Uterus (tissue), 2 donors: ENCODE results near the gene PDGFB.

Experiments used
- CTCF ChIP-seq, 4 experiments: fragments of 200-600 bp in 2 of 4; fragments of 450-650 bp in 2 of 4; sonication (generic) in 2 of 4; IDR thresholded peaks; one replicate each; pipeline ENCODE4 v1.5.1; 2016 to 2019; ENCODE audit warnings: antibody characterized with exemption in 4 of 4, mild to moderate bottlenecking in 2 of 4, moderate library complexity in 1 of 4
- POLR2A ChIP-seq, 2 donors: fragments of 450-650 bp; IDR thresholded peaks; one replicate each; pipeline ENCODE4 v1.6.1; 2016; ENCODE audit warnings: antibody characterized with exemption in 2 of 2, mild to moderate bottlenecking in 1 of 2, moderate library complexity in 1 of 2

GRCh38 chr22:39244136-39244495 lies 666 bp downstream of the PDGFB start:
- TF ChIP-seq CTCF (IDR thresholded peaks at IDR 0.05) (no peak), POLR2A (IDR thresholded peaks at IDR 0.05) (no peak)
